ENCODE data around the gene ZNF57. TPM values are rescaled to one million over a fixed set of nuclear protein-coding genes. Genes with fewer than 3 reads are reported as not detected.

ZNF57 gene
- total and polyA plus RNA-seq, 2 donors (not counting 1 experiment from before 2014, with no cell fraction given) = 2.8 to 5.3 TPM

DNA sequence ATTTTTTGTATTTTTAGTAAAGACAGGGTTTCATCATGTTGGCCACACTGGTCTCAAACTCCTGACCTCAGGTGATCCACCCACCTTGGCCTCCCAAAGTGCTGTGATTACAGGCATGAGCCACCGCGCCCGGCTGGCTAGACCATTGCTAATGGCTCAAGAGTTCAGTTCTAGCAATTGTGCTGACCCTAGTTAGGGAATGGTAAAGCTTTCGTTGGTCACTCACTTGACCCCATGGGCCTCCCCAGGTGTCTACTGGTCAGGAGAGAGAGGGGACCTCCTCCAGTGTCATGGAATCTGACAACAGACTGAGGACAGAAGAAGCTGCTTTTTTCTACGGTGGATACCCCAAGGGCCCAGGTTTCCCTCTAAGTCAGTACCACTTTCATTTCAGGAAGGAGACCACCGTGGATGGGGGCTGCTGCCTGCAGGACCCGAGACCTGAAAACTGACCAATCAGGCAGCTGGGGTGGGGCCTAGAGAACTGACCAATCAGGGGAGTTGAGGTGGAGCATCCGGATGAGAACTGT is 34.2 kb upstream of the ZNF57 start:
- H3K4me2 ChIP-seq (ENCODE audit: extremely low read depth, insufficient read depth, low read length) = no peak overlapping the region

DNA sequence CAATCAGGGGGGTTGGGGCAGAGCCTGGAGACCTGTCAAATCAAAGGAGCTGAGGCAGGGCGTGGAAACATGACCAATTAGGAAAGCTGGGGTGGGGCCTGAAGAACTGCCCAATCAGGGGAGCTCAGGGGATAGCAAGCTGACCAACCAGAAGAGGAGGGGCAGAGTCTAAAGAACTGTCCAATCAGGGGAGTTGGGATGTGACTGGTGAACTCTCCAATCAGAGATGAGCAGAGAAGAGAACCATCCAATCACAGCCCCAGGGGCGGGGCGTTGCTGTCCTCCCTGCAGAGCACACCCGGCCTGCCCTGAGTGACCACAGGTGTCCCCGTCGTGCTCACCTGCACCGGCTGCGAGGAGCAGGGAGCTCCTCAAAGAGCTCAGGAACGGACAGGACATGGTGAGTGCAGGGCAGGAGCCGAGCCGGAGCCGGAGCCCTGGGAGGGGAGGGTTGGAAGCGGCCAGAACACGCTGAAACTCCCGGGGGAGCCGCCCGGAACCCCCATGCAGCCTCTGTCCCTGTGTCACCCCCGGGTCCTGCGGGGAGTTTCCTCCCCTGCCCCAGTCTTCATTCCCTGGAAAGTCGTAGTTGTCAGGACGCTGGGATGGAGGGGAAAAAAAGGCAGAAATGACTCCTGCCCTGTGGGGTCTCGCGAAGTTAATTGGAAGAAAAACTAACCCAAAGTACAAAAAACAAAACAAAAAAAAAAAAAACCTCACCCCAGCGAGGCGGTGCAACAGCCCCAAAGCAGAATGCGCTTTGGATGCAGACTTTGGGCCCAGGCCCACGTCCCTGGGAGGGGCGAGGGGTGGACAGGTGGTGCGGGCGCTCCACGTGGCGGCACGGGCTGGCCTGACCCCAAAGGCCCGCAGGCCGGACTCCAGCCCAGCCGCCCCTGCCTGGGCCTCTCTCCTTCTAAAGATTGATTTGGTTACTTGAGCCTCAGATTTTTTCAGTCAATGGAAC is 33.4 kb upstream of the ZNF57 start, which contains the start of gene ZNF556:
Gene ZNF556, plus strand, starts transcription at position 311 of the 967 bp plus-strand sequence. Its CDS starts 87 bp downstream, at position 398.
- no peak for DNase-seq (ENCODE audit: low read depth in 2 of 2)
- Histone ChIP-seq H3K36me3 (ENCODE audit: control insufficient read depth, insufficient read depth, low read length) (no peaks in the 10 kb centered on the region), H4K20me1 (ENCODE audit: control insufficient read depth, extremely low read depth, insufficient read depth, low read length) (no peaks in the 10 kb centered on the region), H3K27ac (ENCODE audit: insufficient read depth, low read length) (no peak within 1 kb of the TSS), H3K4me1 (ENCODE audit: control insufficient read depth, extremely low read depth, insufficient read depth, low read length) (no peaks in the 10 kb centered on the region), H3K9me3 (ENCODE audit: control insufficient read depth, insufficient read depth, low read depth, low read length) (no peaks in the 10 kb centered on the region), H3K79me2 (ENCODE audit: control insufficient read depth, insufficient read depth, low read length) (no peaks in the 10 kb centered on the region), H3K4me3 (replicated peaks in 1 of 4; ENCODE audit: control extremely low read depth in 1 of 4, insufficient read depth in 1 of 4, low read depth in 3 of 4, low read length in 4 of 4) (peak within 1 kb of the TSS in 1 of 4 experiments; percentile 22), H3K27me3 (ENCODE audit: control insufficient read depth, insufficient read depth, low read length) (no peaks in the 10 kb centered on the region), H2AFZ (ENCODE audit: low read length) (no peak within 1 kb of the TSS), H3K4me2 (ENCODE audit: extremely low read depth, insufficient read depth, low read length) (no peak within 1 kb of the TSS), H3K9ac (ENCODE audit: insufficient read depth, low read length) (no peak within 1 kb of the TSS)
- TF ChIP-seq, protein P1, sequence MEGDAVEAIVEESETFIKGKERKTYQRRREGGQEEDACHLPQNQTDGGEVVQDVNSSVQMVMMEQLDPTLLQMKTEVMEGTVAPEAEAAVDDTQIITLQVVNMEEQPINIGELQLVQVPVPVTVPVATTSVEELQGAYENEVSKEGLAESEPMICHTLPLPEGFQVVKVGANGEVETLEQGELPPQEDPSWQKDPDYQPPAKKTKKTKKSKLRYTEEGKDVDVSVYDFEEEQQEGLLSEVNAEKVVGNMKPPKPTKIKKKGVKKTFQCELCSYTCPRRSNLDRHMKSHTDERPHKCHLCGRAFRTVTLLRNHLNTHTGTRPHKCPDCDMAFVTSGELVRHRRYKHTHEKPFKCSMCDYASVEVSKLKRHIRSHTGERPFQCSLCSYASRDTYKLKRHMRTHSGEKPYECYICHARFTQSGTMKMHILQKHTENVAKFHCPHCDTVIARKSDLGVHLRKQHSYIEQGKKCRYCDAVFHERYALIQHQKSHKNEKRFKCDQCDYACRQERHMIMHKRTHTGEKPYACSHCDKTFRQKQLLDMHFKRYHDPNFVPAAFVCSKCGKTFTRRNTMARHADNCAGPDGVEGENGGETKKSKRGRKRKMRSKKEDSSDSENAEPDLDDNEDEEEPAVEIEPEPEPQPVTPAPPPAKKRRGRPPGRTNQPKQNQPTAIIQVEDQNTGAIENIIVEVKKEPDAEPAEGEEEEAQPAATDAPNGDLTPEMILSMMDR (conservative IDR thresholded peaks at IDR 0.05 in 1 of 2, IDR thresholded peaks at IDR 0.05 in 1 of 2; ENCODE audit: low read depth in 1 of 2, low read length in 2 of 2) = no peak
- TF ChIP-seq EZH2 (IDR thresholded peaks at IDR 0.05; ENCODE audit: low read length, missing control alignments) = no peak

More for the DNA sequence above, 34.2 kb upstream of the ZNF57 start:
- Histone ChIP-seq H3K27me3 (ENCODE audit: control insufficient read depth, insufficient read depth, low read length) (no peaks in the 10 kb centered on the region), H3K36me3 (ENCODE audit: control insufficient read depth, insufficient read depth, low read length) (no peaks in the 10 kb centered on the region), H3K4me1 (ENCODE audit: control insufficient read depth, extremely low read depth, insufficient read depth, low read length) (no peaks in the 10 kb centered on the region), H4K20me1 (ENCODE audit: control insufficient read depth, extremely low read depth, insufficient read depth, low read length) (no peaks in the 10 kb centered on the region), H3K9me3 (ENCODE audit: control insufficient read depth, insufficient read depth, low read depth, low read length) (no peaks in the 10 kb centered on the region), H3K27ac (ENCODE audit: insufficient read depth, low read length) (no peak overlapping the region), H3K9ac (ENCODE audit: insufficient read depth, low read length) (no peak overlapping the region), H2AFZ (ENCODE audit: low read length) (no peak overlapping the region), H3K79me2 (ENCODE audit: control insufficient read depth, insufficient read depth, low read length) (no peaks in the 10 kb centered on the region), H3K4me3 (replicated peaks in 1 of 4; ENCODE audit: control extremely low read depth in 1 of 4, insufficient read depth in 1 of 4, low read depth in 3 of 4, low read length in 4 of 4) (no peak overlapping the region)
- DNase-seq (ENCODE audit: low read depth in 2 of 2) = no peak
- TF ChIP-seq, protein P1 (conservative IDR thresholded peaks at IDR 0.05 in 1 of 2, IDR thresholded peaks at IDR 0.05 in 1 of 2; ENCODE audit: low read depth in 1 of 2, low read length in 2 of 2) = no peak

DNA sequence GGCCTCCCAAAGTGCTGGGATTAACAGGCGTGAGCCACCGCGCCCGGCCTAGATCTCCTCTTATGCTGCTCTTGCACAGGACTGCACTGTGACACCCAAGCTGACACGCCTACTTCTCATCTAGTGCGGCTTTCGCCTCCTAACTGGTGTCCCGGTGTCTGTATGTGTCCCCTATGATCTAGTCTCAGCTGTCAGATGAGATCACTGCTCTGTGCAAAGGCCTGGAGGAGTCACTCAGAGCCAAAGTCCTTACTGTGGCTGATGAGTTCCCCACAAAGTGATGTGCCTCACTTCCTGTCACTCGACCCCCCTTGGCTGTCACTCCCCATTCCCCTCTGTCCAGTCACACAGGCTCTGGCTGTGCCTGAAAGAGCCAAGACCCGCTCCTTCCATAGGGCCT is 31.1 kb upstream of the ZNF57 start:
- H3K4me3 ChIP-seq (replicated peaks in 1 of 4; ENCODE audit: control extremely low read depth in 1 of 4, insufficient read depth in 1 of 4, low read depth in 3 of 4, low read length in 4 of 4) = no peak overlapping the region

More for the DNA sequence above, 31.1 kb upstream of the ZNF57 start:
- H3K36me3 ChIP-seq (ENCODE audit: control insufficient read depth, insufficient read depth, low read length) = no peaks in the 10 kb centered on the region
- no peak overlapping the region for H2AFZ ChIP-seq (ENCODE audit: low read length)
- no peaks in the 10 kb centered on the region for H3K9me3 ChIP-seq (ENCODE audit: control insufficient read depth, insufficient read depth, low read depth, low read length)
- no peak for TF ChIP-seq EZH2 (IDR thresholded peaks at IDR 0.05; ENCODE audit: low read length, missing control alignments)
- TF ChIP-seq, protein P1 (conservative IDR thresholded peaks at IDR 0.05 in 1 of 2, IDR thresholded peaks at IDR 0.05 in 1 of 2; ENCODE audit: low read depth in 1 of 2, low read length in 2 of 2) = no peak
- no peak overlapping the region for H3K4me2 ChIP-seq (ENCODE audit: extremely low read depth, insufficient read depth, low read length)
- no peak overlapping the region for H3K27ac ChIP-seq (ENCODE audit: insufficient read depth, low read length)
- no peaks in the 10 kb centered on the region for H3K4me1 ChIP-seq (ENCODE audit: control insufficient read depth, extremely low read depth, insufficient read depth, low read length)
- no peak for DNase-seq (ENCODE audit: low read depth in 2 of 2)
- H4K20me1 ChIP-seq (ENCODE audit: control insufficient read depth, extremely low read depth, insufficient read depth, low read length) = no peaks in the 10 kb centered on the region
- no peak overlapping the region for H3K9ac ChIP-seq (ENCODE audit: insufficient read depth, low read length)
- no peaks in the 10 kb centered on the region for H3K27me3 ChIP-seq (ENCODE audit: control insufficient read depth, insufficient read depth, low read length)
- no peaks in the 10 kb centered on the region for H3K79me2 ChIP-seq (ENCODE audit: control insufficient read depth, insufficient read depth, low read length)

All from fibroblast of lung (primary cell).